Measurements from ENCODE around the gene MSN.
A peak's percentile ranks its signal among the peaks of the same experiment; 100 is the strongest.
"Not testable (repeated sequence)": the region's sequence is repeated elsewhere in the genome, so short reads cannot be mapped to it uniquely, and the experiment has no call there.

MSN gene

DNA sequence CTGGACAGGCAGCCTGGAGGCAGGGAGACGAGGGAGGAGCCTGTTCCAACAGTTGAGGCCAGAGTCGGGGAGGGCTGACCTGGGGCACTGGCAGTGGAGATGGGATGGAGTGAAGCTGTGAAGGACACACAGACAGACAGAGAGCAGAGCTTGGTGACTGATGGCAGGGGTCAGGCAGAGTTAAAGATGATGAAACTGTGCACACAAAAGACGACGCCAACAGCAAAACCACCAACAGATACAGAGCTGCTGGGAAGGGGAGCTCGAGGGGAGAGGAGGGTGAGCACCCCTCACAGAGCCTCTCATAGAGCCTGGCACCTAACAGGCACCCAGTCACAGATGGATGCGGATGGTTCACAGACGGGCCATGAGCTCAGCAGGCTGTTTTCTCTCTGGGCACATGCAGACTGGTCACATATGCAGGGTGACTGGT is 10.4 kb upstream of the MSN start:
- CTCF ChIA-PET, DNase-seq, H3K9me3 Mint-ChIP-seq, H3K36me3 Mint-ChIP-seq, H3K27me3 Mint-ChIP-seq: not testable (repeated sequence)
- H3K4me1 Mint-ChIP-seq, result peaks cover 30% of the 10 kb centered on the region
- H3K27ac Mint-ChIP-seq, result peak overlapping the region; percentile 90
- H3K4me3 Mint-ChIP-seq, result peak overlapping the region; percentile 57

DNA sequence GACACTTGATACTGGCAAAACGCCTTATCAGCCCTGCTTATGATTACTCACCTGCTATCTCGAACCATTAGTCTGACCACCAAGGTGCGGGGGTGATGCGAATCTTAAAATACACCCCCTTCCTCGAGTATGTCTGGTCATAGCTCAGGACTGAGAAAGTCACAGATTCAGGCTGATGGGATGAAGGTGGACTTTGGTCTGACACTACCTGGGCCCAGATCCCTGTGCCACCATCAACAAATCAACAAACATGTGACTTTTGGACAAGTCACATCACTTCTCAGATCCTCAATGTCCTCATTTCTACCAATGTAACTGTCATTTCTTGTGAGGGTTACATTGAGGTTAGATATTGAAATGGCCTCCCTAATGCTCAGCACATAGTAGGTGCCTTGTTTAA is 9.8 kb upstream of the MSN start:
- Mint-ChIP-seq H3K9me3 (peaks cover 3% of the 10 kb centered on the region), H3K4me3 (no peak overlapping the region), H3K27ac (no peak overlapping the region), H3K27me3 (no peaks in the 10 kb centered on the region), H3K4me1 (peaks cover 30% of the 10 kb centered on the region), H3K36me3 (peaks cover 5% of the 10 kb centered on the region)
- no peak for DNase-seq
- CTCF ChIA-PET, result no interaction called here

DNA sequence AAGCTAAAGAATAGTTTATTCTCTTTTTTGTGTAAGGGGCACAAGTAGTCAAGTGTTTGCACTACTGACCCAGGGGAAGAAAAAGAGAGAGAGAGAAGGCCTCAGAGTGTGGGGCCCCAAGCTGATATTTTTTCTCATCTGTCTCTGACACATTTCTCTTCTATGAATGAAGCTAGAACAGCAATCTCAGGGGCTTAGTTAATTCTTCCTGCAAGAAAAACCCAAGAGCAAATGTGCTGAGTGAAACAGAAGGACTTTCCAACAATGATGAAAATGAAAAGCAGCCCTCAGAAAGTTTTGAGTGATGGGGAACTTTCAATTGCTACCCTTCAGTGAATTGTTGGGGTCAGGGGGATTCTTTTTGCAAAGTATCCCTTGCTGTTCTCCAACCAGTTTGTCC is 9.2 kb upstream of the MSN start:
- H3K9me3 Mint-ChIP-seq, result peaks cover 3% of the 10 kb centered on the region
- H3K4me1 Mint-ChIP-seq, result peaks cover 30% of the 10 kb centered on the region
- CTCF ChIA-PET, result interaction anchor here (0.6 kb wide), 1 partner anchor 57 kb away, joined by 3 read pairs; no protein-coding TSS in a partner anchor
- H3K27me3 Mint-ChIP-seq, result no peaks in the 10 kb centered on the region
- no peak for DNase-seq
- H3K4me3 Mint-ChIP-seq, result no peak overlapping the region
- H3K27ac Mint-ChIP-seq, result no peak overlapping the region
- H3K36me3 Mint-ChIP-seq, result peaks cover 6% of the 10 kb centered on the region

DNA sequence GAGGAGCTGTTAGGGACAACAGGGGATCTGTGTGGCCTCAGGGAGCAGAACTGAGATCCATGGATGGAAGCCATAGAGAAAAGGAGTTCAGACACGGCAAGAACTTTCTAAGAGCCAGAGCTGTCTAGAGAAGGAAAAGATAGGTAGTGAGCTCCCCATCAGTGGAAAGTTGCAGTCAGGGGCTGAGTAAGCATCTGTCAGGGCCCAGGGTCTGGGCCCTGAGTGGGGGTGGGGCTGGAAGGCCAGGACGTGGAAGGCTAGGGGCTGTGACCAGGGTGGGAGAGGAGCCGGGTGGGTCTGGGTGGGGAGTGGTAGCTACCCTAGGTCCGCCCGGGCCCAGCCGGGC is 324 bp upstream of the MSN start:
- no peaks in the 10 kb centered on the region for H3K9me3 Mint-ChIP-seq
- CTCF ChIA-PET, result interaction anchor here (1.1 to 1.6 kb wide), 3 partner anchors 11 to 71 kb away, joined by 3 read pairs; no protein-coding TSS in a partner anchor
- H3K36me3 Mint-ChIP-seq, result peaks cover 36% of the 10 kb centered on the region
- H3K27me3 Mint-ChIP-seq, result no peaks in the 10 kb centered on the region
- no peak for DNase-seq
- peaks cover 30% of the 10 kb centered on the region for H3K4me1 Mint-ChIP-seq
- peak overlapping the region; percentile 78 for H3K4me3 Mint-ChIP-seq
- peak overlapping the region; percentile 88 for H3K27ac Mint-ChIP-seq

DNA sequence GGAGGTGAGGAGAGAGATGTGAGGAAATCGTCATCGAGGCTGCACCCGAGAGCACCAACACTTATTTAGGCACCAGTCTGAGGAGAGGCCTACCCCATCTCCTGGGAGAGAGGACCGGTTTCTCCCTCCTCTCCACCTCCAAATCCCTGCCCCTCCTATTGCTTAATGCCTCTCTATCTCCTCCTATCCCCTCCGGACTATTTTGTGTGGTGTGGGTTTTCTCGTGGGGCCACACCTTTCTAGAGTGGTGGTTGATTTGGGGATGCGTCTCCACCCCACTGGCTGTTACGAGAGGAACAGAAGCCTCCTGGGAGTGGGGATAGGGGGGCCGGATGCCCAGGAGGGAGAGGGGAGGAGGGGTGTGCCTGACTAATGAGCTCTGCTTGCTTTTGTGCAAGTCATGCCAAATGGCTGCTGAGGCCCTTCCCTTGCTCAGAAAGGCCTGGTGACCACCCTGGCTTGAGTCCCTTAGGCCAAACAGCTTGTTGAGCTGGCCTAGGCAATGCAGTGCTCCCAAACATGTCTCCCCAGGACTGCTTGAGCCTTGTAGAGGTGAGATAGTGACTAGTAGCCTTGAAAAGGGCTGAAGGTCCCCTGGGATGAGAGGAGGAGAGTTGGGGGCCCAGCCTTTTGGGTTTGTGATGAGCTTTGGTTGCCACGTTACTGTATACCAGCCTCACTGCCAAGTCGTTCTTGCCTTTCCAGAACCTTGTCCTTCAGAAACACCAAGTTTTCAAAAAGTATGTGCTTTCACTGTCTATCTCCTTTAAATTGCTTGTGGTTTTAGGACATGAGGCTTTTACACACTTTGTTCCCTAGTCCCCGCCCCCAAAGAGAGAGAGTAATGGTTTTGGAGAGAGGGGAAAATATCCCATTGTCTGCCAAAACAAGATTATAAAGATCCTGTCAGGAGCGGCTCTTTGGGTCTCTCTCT is 1.2 kb downstream of the MSN start:
- Mint-ChIP-seq H3K27me3 (no peaks in the 10 kb centered on the region), H3K36me3 (peaks cover 45% of the 10 kb centered on the region), H3K4me3 (peak overlapping the region; percentile 91), H3K27ac (peak overlapping the region; percentile 91), H3K9me3 (no peaks in the 10 kb centered on the region), H3K4me1 (peaks cover 45% of the 10 kb centered on the region)
- peak; percentile 79 for DNase-seq
- CTCF ChIA-PET, result interaction anchor here (0.6 to 2.1 kb wide), 5 partner anchors 35 to 355 kb away, joined by 3 to 5 read pairs (median 3); no protein-coding TSS in a partner anchor

DNA sequence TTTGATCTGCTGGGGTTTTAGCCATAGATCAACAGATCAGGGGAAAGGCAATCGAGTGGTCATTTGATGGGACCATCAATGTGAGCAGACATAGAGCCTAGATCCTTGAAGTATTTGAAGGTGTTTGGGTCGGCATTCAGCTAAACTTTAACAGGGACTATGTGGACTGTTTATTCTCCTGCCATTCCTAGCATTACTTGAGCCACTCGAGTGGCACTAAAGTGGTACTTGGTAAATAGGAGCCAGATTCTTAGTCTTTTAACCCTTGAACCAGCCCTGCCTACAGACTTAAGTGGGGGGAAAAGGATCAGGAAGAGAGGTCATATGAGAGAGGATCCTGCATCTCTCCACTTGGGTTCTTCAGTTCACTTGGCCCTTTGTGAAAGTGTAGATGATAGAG is 3.8 kb downstream of the MSN start:
- Mint-ChIP-seq H3K27ac (peak overlapping the region; percentile 85), H3K4me1 (peaks cover 64% of the 10 kb centered on the region), H3K36me3 (peaks cover 65% of the 10 kb centered on the region), H3K9me3 (no peaks in the 10 kb centered on the region), H3K4me3 (peak overlapping the region; percentile 78), H3K27me3 (no peaks in the 10 kb centered on the region)
- no peak for DNase-seq
- CTCF ChIA-PET, result interaction anchor here (1.6 kb wide), 1 partner anchor 36 kb away, joined by 6 read pairs; no protein-coding TSS in a partner anchor

DNA sequence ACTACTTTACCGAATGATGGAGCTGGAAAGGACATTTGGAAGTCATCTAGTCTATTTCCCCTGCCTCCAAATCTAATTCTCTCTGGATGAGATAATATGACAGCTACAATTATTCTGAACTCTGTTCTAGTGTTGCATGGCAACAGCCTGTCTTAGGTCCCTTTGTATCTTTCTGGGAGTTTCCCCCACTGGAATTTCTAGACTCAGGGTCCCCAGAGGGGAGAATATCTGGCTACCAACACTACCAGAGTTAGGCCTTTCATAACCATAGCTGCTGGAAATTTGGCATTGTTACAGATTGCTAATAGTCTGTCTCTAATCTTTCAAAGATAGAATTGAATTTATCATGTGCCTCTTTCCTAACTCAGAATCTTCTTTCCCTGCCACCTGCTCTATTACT is 4.5 kb downstream of the MSN start:
- Mint-ChIP-seq H3K36me3 (peaks cover 70% of the 10 kb centered on the region), H3K4me1 (peaks cover 64% of the 10 kb centered on the region), H3K27ac (peak overlapping the region; percentile 85), H3K9me3 (no peaks in the 10 kb centered on the region), H3K27me3 (no peaks in the 10 kb centered on the region), H3K4me3 (peak overlapping the region; percentile 78)
- no peak for DNase-seq
- CTCF ChIA-PET, result interaction anchor here (1.6 kb wide), 1 partner anchor 36 kb away, joined by 6 read pairs; no protein-coding TSS in a partner anchor

DNA sequence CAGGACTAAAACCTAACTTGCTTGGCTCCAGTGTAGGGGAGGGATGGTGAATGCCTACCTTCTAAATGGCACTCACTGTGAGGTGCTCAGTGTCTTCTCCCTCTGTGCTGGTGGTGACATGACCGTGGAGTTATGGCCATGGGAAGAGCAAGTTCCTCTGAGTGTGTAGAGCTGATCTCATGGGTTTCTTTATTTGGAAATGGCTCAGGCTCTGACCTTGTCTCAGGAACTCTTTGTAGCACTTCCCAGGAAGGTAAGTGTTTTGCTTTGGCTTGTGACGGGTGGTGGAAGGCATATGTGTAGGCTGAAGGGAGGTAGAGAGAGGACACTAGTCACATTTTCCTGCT is 6.4 kb downstream of the MSN start:
- CTCF ChIA-PET, result interaction anchor here (0.8 to 2.6 kb wide), 4 partner anchors 24 to 83 kb away, joined by 3 to 9 read pairs (median 4); no protein-coding TSS in a partner anchor
- Mint-ChIP-seq H3K9me3 (no peaks in the 10 kb centered on the region), H3K27me3 (no peaks in the 10 kb centered on the region), H3K27ac (peak overlapping the region; percentile 74), H3K36me3 (peaks cover 72% of the 10 kb centered on the region), H3K4me3 (peak overlapping the region; percentile 78), H3K4me1 (peaks cover 77% of the 10 kb centered on the region)
- DNase-seq, result no peak

DNA sequence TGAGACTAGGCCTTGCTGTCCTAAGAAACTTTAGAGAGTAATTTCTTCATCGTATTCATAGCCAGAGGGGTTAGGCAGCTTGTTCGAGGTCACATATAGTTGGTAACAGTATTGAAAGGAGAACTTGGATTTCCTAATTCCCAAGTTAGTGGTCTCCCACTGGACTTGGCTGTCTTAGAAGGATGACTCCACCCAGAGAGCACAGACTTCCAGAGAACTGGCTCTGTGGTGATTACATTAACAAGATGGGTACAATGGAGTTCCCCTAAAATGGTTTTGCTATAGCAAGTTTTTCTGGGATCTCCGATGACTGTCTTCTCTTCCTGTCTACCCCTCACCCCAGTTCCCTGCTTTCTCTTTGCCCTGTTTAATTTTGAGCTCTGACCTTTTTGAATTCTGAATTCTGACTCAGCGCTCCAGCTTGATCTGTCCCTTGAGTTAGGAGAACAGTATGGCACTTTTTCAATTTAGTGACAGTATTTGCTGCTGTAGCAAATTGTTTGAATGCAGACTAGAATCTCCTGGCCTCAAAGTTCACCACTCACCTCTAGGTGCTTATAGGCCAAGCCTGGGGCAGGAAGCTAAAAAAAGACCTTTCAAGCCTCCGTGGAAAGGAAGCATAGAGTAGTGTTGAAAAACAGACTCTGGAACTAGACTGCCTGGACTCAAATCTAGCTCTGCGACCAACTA is 6.9 kb downstream of the MSN start:
- peak overlapping the region; percentile 74 for H3K27ac Mint-ChIP-seq
- peak overlapping the region; percentile 78 for H3K4me3 Mint-ChIP-seq
- no peaks in the 10 kb centered on the region for H3K27me3 Mint-ChIP-seq
- CTCF ChIA-PET, result interaction anchor here (1.0 to 2.6 kb wide), 3 partner anchors 24 to 83 kb away, joined by 3 to 9 read pairs (median 4); no protein-coding TSS in a partner anchor
- H3K36me3 Mint-ChIP-seq, result peaks cover 72% of the 10 kb centered on the region
- no peaks in the 10 kb centered on the region for H3K9me3 Mint-ChIP-seq
- no peak for DNase-seq
- peaks cover 82% of the 10 kb centered on the region for H3K4me1 Mint-ChIP-seq

DNA sequence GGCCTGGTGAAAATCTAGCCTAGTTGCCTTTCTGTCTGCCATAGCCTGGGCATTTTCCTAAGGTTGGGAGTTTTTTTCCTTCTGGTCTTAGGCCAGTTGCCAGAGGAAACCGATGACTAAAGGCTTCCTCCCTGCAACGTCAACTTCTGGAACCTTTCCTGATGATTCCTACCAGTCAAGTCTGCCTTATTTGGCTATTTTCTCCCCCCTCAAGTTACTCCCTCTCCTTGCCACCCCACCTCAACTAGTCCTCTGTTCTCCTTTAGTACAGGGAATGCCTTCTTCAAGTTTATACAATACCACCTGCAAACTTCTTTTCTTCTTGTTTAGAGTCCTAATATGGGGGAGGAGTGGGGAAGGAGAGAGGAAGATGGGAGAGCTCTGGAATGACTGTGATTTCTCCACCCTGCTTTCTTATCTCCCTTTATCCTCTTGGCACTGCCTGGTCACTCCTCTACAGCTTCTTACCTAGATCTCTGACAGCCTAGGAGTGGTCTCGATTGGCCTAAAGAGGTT is 10.6 kb downstream of the MSN start:
- H3K4me3 Mint-ChIP-seq, result no peak overlapping the region
- CTCF ChIA-PET, result interaction anchor here (1.4 kb wide), 1 partner anchor 28 kb away, joined by 3 read pairs; no protein-coding TSS in a partner anchor
- H3K27me3 Mint-ChIP-seq, result no peaks in the 10 kb centered on the region
- no peak overlapping the region for H3K27ac Mint-ChIP-seq
- peaks cover 85% of the 10 kb centered on the region for H3K4me1 Mint-ChIP-seq
- H3K9me3 Mint-ChIP-seq, result no peaks in the 10 kb centered on the region
- DNase-seq, result no peak
- peaks cover 60% of the 10 kb centered on the region for H3K36me3 Mint-ChIP-seq

DNA sequence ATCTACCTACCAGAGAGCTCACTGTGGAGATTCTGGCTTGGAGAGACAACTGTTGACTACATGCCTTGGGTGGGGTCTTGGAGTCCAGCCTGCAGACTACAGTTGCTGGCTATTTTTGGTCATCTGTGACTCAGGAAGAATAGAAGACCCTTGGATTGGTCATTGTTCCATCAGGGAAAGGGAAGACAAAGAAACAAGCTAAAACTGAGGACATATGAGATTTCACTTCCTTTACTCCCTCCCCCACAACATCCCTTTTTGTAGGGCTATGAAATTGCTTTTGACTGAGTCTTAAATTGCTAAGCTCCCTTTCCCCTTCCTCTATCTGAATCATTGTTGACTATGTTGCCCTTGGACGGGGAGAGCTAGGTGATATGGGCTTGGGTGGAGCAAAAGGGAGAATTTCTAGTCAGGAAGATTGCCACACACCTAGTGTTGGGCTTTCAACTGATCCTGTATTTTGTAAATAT is 11.7 kb downstream of the MSN start:
- Mint-ChIP-seq H3K4me1 (peaks cover 83% of the 10 kb centered on the region), H3K9me3 (no peaks in the 10 kb centered on the region), H3K4me3 (no peak overlapping the region), H3K27me3 (no peaks in the 10 kb centered on the region), H3K36me3 (peaks cover 57% of the 10 kb centered on the region), H3K27ac (peak overlapping the region; percentile 66)
- no peak for DNase-seq
- CTCF ChIA-PET, result interaction anchor here (1.2 to 1.4 kb wide), 2 partner anchors 27 to 307 kb away, joined by 3 read pairs; no protein-coding TSS in a partner anchor

DNA sequence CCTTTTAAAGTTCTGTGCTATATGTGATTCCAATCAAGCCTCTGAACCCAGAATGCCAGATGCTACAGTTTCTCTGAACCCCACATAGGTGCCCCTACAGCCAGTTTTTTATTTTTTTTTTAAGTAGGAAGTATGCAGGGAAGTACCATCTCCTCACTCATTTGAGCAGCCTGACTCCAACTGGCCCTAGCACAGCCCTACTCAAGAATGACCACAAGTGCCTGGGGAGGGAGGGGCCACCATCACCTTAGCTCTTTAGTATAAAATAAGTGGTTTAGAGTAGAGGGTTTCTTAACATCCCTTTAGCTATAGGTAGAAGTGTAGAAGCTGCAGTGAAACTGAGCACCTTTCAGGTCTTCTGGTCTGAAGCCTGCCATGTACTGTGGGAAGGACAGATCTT is 14.4 kb downstream of the MSN start:
- peaks cover 52% of the 10 kb centered on the region for H3K36me3 Mint-ChIP-seq
- no peak overlapping the region for H3K27ac Mint-ChIP-seq
- no peaks in the 10 kb centered on the region for H3K9me3 Mint-ChIP-seq
- no peaks in the 10 kb centered on the region for H3K27me3 Mint-ChIP-seq
- no peak for DNase-seq
- peaks cover 84% of the 10 kb centered on the region for H3K4me1 Mint-ChIP-seq
- H3K4me3 Mint-ChIP-seq, result no peak overlapping the region
- CTCF ChIA-PET, result interaction anchor here (1.6 kb wide), 1 partner anchor 17 kb away, joined by 3 read pairs; no protein-coding TSS in a partner anchor

DNA sequence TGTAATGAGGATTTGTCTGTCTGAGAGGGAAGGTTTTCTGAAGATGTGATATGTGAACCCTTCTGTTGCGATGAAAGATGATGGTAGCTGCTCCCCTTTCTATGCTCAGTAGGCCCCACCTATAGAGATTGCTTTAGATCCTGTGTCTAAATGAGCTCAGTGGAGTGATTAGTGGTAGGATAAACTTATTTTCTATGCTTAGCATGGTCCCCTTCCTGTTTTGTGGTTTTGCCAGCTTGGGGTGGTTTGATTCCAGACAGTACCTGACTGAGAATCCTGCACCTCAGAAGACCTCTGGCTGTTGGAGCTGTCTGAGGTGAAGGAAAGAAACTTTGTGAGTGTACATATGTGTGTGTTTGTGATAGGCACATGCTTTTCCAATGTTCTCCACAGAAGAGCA is 17.7 kb downstream of the MSN start:
- H3K4me3 Mint-ChIP-seq, result no peak overlapping the region
- DNase-seq, result no peak
- peaks cover 86% of the 10 kb centered on the region for H3K4me1 Mint-ChIP-seq

DNA sequence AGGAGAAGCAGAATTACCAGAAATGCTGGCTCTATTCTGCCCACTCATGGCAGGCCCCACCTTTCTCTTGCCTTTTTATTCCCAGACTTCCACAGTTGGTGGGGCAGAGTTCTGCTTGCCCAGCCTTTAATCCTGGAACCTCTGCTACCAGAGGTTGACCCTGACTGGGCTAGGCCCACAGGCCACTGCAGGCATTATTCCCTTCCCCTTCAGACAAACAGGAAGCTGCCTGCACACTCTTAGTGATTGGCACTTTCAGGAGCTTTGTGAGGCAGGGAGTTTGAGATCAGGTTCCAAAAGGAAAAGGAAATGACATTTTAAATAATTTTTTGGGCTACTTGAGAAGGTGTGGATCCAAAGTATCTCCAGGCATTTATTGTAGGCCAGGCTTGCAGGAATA is 18.8 kb downstream of the MSN start:
- peaks cover 55% of the 10 kb centered on the region for H3K36me3 Mint-ChIP-seq
- no peak overlapping the region for H3K27ac Mint-ChIP-seq
- H3K4me1 Mint-ChIP-seq, result peaks cover 93% of the 10 kb centered on the region
- CTCF ChIA-PET, result no interaction called here
- H3K9me3 Mint-ChIP-seq, result no peaks in the 10 kb centered on the region
- no peak for DNase-seq
- H3K27me3 Mint-ChIP-seq, result no peaks in the 10 kb centered on the region
- no peak overlapping the region for H3K4me3 Mint-ChIP-seq

More for the DNA sequence above, 17.7 kb downstream of the MSN start:
- CTCF ChIA-PET, result no interaction called here
- Mint-ChIP-seq H3K27ac (peak overlapping the region; percentile 65), H3K36me3 (peaks cover 55% of the 10 kb centered on the region), H3K27me3 (no peaks in the 10 kb centered on the region), H3K9me3 (no peaks in the 10 kb centered on the region)

All from activated naive CD4-positive, alpha-beta T cell treated with anti-CD3 and anti-CD28 coated beads, Interleukin-2, amount 10 ng/mL, durations not matched to agents 7 days and 5 days (primary cell).